ENCODE data around the gene FOXP1.

The FOXP1 gene

DNA sequence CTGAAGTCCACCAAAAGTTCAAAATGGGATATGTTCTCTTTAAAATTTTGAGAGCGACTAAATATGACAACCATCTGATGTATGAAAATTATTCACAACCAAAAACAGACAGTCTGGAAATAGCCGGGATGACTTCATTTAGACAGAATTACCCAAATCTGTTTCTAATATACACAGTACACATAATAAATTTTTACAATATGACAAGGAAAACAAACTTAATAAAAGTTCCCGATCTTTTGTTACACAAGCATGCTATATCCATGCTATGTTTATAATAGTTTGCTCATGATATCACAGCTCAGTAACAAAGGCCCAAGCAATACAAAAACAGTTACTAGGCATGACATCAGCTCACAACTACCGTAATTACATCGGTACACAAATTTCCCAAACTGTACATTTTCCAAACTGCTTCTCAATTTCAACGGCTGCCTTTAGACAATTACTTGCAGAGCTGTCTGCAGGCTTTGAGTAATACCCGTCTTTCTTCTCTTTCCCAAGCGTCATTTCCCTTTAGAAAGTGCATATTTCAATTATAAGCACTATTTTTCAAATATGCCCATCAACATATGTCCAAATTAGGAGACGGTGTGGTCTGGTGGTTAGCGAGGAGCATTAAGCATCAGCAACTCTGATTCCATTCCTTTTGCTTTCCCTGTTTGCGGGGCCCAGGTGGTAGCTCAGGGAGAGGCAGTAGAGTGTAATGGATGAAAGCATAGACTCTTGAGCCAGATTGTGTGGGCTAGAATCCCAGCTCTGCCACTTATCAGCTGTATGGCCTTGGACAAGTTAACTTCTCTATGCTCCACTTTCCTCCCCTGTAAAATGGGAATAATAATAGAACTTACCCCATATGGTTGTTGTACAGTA is 481.2 kb downstream of the FOXP1 start:
- TF ChIP-seq, protein P1, sequence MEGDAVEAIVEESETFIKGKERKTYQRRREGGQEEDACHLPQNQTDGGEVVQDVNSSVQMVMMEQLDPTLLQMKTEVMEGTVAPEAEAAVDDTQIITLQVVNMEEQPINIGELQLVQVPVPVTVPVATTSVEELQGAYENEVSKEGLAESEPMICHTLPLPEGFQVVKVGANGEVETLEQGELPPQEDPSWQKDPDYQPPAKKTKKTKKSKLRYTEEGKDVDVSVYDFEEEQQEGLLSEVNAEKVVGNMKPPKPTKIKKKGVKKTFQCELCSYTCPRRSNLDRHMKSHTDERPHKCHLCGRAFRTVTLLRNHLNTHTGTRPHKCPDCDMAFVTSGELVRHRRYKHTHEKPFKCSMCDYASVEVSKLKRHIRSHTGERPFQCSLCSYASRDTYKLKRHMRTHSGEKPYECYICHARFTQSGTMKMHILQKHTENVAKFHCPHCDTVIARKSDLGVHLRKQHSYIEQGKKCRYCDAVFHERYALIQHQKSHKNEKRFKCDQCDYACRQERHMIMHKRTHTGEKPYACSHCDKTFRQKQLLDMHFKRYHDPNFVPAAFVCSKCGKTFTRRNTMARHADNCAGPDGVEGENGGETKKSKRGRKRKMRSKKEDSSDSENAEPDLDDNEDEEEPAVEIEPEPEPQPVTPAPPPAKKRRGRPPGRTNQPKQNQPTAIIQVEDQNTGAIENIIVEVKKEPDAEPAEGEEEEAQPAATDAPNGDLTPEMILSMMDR (IDR thresholded peaks at IDR 0.05; ENCODE audit: low read depth, low read length): no peak
- no peak overlapping the region for H3K4me3 ChIP-seq (ENCODE audit: low read depth, low read length)
- in situ Hi-C loops (cut with HindIII; ENCODE audit: low sequenced_read_pairs): no loop called here
- peak; percentile 95 for DNase-seq (ENCODE audit: low read depth, low spot score)

- H3K4me3 ChIP-seq (ENCODE audit: low read depth, low read length): no peak overlapping the region
- DNase-seq (ENCODE audit: low read depth, low spot score): no peak
- in situ Hi-C loops (cut with HindIII; ENCODE audit: low sequenced_read_pairs): no loop called here
- TF ChIP-seq, protein P1 (IDR thresholded peaks at IDR 0.05; ENCODE audit: low read depth, low read length): no peak
Observed at GRCh38 chr3:71101626-71102025, 481.9 kb downstream of the FOXP1 start.

- peak; percentile 62 for DNase-seq (ENCODE audit: low read depth, low spot score)
- in situ Hi-C loops (cut with HindIII; ENCODE audit: low sequenced_read_pairs): no loop called here
- H3K4me3 ChIP-seq (ENCODE audit: low read depth, low read length): no peak overlapping the region
- TF ChIP-seq, protein P1 (IDR thresholded peaks at IDR 0.05; ENCODE audit: low read depth, low read length): no peak
Observed at GRCh38 chr3:71101014-71101413, 482.5 kb downstream of the FOXP1 start.

- TF ChIP-seq, protein P1 (IDR thresholded peaks at IDR 0.05; ENCODE audit: low read depth, low read length): no peak
- no peak overlapping the region for H3K4me3 ChIP-seq (ENCODE audit: low read depth, low read length)
- in situ Hi-C loops (cut with HindIII; ENCODE audit: low sequenced_read_pairs): no loop called here
- DNase-seq (ENCODE audit: low read depth, low spot score): no peak
Observed at GRCh38 chr3:71099997-71100719, 483.4 kb downstream of the FOXP1 start.

DNA sequence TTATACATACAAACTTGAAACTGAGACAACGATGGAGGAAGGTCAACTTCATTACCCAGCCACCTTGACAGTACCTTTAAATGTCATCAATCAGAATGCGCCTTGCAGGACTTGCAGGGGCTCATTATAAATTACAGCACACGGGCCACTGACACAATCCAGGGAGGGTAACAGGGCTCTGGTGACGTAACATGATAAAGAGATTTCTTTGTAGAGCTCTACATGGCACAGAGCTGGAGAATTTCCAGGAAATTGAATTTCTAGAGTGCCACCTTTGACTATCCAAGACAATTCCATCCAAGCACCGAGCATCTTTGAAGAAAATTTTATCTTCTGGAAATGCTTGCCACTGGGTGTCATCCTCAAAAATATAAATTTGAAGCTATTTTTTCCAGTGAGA is 486.0 kb downstream of the FOXP1 start:
- no peak for DNase-seq (ENCODE audit: low read depth, low spot score)
- H3K4me3 ChIP-seq (ENCODE audit: low read depth, low read length): no peak overlapping the region
- in situ Hi-C loops (cut with HindIII; ENCODE audit: low sequenced_read_pairs): no loop called here
- TF ChIP-seq, protein P1 (IDR thresholded peaks at IDR 0.05; ENCODE audit: low read depth, low read length): no peak

DNA sequence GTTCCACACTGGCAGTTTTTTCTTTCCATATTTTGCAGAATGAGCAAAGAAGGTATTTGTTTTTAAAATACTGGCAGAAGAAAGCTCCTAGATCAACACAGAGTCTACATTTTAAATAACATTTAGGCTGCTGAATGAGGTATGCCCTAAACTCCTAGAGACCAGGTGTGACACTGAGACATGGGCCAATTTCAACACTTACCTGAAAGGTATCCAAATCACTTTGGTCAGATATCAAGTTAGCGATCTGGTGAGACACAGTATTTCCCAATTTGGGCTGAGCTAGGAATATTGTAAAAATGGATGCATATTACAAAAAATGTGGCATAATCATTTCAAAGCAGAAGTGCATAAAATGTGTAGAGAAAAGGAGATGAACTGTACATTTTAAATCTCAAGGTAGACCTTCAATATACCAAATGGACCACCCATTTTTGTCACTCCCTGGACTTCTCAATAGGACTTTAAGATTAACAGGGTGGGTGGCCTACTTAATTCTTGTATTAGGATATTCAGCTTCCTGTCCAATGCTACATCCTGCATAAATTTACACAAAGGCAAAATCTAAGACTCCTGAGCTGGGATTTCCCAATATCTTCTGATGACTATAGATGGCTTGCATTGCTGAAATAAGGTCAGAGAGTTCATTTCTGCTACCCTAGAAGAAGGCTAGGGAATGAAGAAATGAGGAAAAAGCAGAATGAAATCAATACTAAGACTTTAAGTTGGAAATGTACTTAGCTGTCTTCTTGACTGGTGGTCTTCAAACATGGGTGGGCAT is 487.8 kb downstream of the FOXP1 start:
- DNase-seq (ENCODE audit: low read depth, low spot score): no peak
- TF ChIP-seq, protein P1 (IDR thresholded peaks at IDR 0.05; ENCODE audit: low read depth, low read length): no peak
- in situ Hi-C loops (cut with HindIII; ENCODE audit: low sequenced_read_pairs): no loop called here
- no peak overlapping the region for H3K4me3 ChIP-seq (ENCODE audit: low read depth, low read length)

All from astrocyte of the spinal cord (primary cell).